Activated CD8-positive, alpha-beta T cell treated with anti-CD3 and anti-CD28 coated beads for 36 hours (primary cell): Measurements from ENCODE around the gene DNAJB12. TPM values are rescaled to one million over a fixed set of nuclear protein-coding genes. Genes with fewer than 3 reads are reported as not detected.
A peak's percentile ranks its signal among the peaks of the same experiment; 100 is the strongest.

ENCODE experiments used
- ATAC-seq: fragments of 200-7000 bp; cut with Tn5 transposase; one replicate; pipeline ENCODE4 v1.10.0; 2021; ENCODE audit warnings: mild to moderate bottlenecking, moderate library complexity
- CTCF ChIA-PET: fragments of 350-600 bp; sonication (Branson Sonifier 250); formaldehyde crosslinking; loops from one replicate; lab custom pipeline; 2021; ENCODE audit warnings: antibody characterized with exemption; lab: Charles Lee
- POLR2A ChIA-PET: fragments of 350-600 bp; sonication (Branson Sonifier 250); formaldehyde crosslinking; loops from one replicate; lab custom pipeline; 2021; ENCODE audit warnings: antibody characterized with exemption; lab: Charles Lee
- DNase-seq: peaks from one replicate; pipeline ENCODE4 v3.0.0-alpha.2; 2020
- H3K27ac Mint-ChIP-seq: one replicate; pipeline ENCODE4 v1.8.0; 2021; ENCODE audit warnings: mild to moderate bottlenecking, mixed read lengths
- H3K27me3 Mint-ChIP-seq: one replicate; pipeline ENCODE4 v1.8.0; 2021; ENCODE audit warnings: mixed read lengths
- H3K36me3 Mint-ChIP-seq: one replicate; pipeline ENCODE4 v1.8.0; 2021; ENCODE audit warnings: low read depth, mixed read lengths
- H3K4me1 Mint-ChIP-seq: one replicate; pipeline ENCODE4 v1.8.0; 2021; ENCODE audit warnings: low read depth, mixed read lengths
- H3K4me3 Mint-ChIP-seq: one replicate; pipeline ENCODE4 v1.8.0; 2021; ENCODE audit warnings: mild to moderate bottlenecking, moderate library complexity, mixed read lengths
- H3K9me3 Mint-ChIP-seq: one replicate; pipeline ENCODE4 v1.8.0; 2021; ENCODE audit warnings: mixed read lengths
- intact Hi-C: fragments of 100-400 bp; cut with micrococcal nuclease; formaldehyde crosslinking; loops from one replicate; pipeline ENCODE4 v1.10.0; 2022
- total RNA-seq, 2 experiments: library from RNA; stranded (reverse); gene quantifications; one replicate each; pipeline ENCODE4 v1.2.3, GENCODE V29; 2021
- TF ChIP-seq, protein P1 (sequence below): fragments of 200-600 bp; IDR thresholded peaks from one replicate; pipeline ENCODE4 v1.8.0; 2022; ENCODE audit warnings: antibody characterized with exemption, mild to moderate bottlenecking

The DNAJB12 gene
- total RNA-seq, 2 experiments from 2014 or later: 17.1 to 17.5 TPM

DNA sequence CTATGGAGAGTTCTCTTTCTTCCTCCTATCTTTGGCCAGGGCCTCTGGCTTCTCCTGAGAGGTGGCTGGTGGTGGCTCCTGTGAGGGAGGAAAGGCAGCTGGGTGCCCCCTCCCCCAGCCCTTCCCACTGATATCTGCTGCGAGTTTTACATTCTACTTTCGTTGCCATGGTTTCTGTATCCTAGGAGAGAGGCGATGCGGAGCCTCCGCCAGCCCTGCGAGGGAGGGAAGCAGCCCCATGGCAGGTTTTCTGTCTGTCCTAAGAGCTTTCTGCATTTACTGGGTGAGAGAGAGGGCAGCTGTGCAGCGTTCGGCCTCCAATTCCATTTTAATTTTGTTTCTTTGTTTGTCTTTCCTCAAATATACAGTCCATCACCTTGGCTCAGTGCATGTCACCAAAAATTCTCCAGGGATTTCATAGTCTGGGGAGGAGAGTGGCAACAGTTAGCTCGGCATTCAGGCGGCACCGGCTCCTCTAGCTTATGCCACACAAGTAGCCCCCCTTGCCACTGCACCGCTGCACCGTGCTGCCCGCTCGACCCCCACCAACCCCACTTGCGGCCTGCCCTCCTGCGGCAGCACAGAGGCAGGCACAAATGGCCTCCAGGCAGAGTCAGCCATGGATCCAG lies 20.4 kb downstream of the DNAJB12 start:
- intact Hi-C loops: loop anchor here (2.0 to 10.0 kb wide), 4 partner anchors 42 to 250 kb away; partner anchors contain the start of genes ANAPC16, ASCC1, DDIT4 and SPOCK2
- Mint-ChIP-seq H3K4me3 (peak overlapping the region; percentile 57), H3K27ac (peak overlapping the region; percentile 84), H3K9me3 (no peaks in the 10 kb centered on the region), H3K36me3 (peaks cover 40% of the 10 kb centered on the region), H3K4me1 (peaks cover 80% of the 10 kb centered on the region), H3K27me3 (no peaks in the 10 kb centered on the region)
- DNase-seq (peak; percentile 42), ATAC-seq (peak; percentile 0)
- CTCF ChIA-PET: interaction anchor here (0.7 to 10.9 kb wide), 15 partner anchors 10 to 286 kb away, joined by 3 to 164 read pairs (median 6); partner anchors contain the start of gene DDIT4
- TF ChIP-seq, protein P1, sequence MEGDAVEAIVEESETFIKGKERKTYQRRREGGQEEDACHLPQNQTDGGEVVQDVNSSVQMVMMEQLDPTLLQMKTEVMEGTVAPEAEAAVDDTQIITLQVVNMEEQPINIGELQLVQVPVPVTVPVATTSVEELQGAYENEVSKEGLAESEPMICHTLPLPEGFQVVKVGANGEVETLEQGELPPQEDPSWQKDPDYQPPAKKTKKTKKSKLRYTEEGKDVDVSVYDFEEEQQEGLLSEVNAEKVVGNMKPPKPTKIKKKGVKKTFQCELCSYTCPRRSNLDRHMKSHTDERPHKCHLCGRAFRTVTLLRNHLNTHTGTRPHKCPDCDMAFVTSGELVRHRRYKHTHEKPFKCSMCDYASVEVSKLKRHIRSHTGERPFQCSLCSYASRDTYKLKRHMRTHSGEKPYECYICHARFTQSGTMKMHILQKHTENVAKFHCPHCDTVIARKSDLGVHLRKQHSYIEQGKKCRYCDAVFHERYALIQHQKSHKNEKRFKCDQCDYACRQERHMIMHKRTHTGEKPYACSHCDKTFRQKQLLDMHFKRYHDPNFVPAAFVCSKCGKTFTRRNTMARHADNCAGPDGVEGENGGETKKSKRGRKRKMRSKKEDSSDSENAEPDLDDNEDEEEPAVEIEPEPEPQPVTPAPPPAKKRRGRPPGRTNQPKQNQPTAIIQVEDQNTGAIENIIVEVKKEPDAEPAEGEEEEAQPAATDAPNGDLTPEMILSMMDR: no peak
- POLR2A ChIA-PET: interaction anchor here (0.7 to 28.1 kb wide), 8 partner anchors 14 to 118 kb away, joined by 3 to 796 read pairs (median 27); partner anchors contain the start of genes ANAPC16, ASCC1, DDIT4 and DNAJB12

DNA sequence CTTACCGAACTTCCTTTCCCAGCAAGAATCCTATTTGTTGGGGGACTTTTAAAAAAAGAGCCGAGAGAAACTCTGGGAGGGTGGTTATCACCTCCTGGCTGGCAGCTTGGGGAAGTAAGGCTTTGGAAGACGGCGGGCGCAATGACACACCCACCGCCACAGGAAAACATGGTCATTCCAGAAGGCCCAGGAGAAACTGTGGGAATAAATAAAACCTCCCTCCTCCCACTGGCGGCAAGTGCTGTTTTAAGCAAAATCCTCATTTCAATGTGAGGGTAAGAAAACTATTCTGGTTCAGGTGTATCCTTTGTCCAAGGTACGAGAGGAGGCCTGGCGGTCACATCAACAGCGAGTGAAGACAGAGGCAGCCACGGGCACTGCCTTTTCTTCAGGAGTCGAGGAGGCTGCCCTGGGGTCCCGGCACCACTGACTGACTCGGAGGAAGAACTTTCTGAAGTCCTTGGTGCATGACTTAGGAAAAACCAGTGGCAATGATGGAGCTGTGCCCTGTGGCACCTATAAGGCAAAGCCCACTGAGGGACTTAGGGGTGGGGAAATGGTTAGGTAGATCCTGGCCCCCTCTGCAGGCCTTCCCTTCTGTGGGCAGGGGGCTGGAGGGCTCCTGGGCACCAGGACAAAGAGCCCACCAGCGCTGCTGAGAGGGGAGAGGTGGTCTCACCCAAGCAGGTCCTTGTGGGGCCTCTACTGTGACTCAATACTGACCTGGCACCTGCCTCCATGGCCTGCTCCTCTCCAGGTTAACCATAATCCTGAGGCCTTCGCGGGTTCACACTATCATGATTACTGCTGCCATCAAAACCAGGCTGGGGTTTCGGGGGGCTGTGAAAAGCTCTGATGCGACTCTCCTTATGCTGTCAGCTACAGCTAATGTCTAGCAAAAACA lies 21.4 kb downstream of the DNAJB12 start:
- ChIA-PET POLR2A (interaction anchor here (0.9 to 28.1 kb wide), 11 partner anchors 13 to 360 kb away, joined by 3 to 796 read pairs (median 5); partner anchors contain the start of genes ANAPC16, ASCC1 and DDIT4), CTCF (interaction anchor here (0.6 to 10.9 kb wide), 12 partner anchors 16 to 285 kb away, joined by 3 to 164 read pairs (median 4); partner anchors contain the start of genes ASCC1 and DDIT4)
- intact Hi-C loops: loop anchor here (2.0 to 10.0 kb wide), 4 partner anchors 41 to 249 kb away; partner anchors contain the start of genes ANAPC16, ASCC1, DDIT4 and SPOCK2
- DNase-seq (peak; percentile 85), ATAC-seq (no peak)
- no peaks in the 10 kb centered on the region for H3K9me3 Mint-ChIP-seq
- peaks cover 39% of the 10 kb centered on the region for H3K36me3 Mint-ChIP-seq
- TF ChIP-seq, protein P1: no peak
- H3K27me3 Mint-ChIP-seq: no peaks in the 10 kb centered on the region
- H3K27ac Mint-ChIP-seq: peak overlapping the region; percentile 84
- H3K4me3 Mint-ChIP-seq: peak overlapping the region; percentile 89
- peaks cover 86% of the 10 kb centered on the region for H3K4me1 Mint-ChIP-seq

DNA sequence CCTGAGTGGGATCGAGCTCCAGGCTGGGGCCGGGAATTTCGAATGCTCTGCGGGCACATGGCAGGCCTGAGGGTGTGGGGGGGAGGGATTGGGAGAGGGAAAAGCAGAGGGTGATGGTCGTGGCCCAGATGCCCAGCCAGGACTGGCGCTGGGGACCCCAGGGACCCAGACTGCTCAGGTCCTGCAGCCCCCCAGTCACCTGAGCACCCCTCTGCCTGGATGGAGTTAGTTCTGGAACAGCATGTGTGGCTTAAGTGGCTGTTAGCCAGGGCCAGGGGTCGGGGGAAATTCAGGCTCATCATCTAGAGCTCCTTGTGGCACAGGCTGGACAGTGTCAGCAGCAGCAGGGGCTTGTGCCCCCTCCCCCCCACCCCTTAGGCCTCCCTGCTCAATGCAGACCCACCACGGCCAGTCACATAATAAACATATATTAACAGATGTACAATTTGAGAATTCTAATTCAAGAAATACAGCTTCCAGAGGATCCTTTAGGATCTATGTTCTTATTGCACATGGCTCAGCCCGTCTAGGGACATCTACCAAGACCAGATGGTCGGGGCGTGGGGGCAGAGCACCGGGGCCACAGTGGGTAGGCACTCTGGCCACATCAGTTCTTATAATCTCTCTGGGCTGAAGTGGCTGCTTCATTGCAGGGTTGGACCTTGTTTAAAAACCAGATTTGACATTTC lies 22.2 kb downstream of the DNAJB12 start:
- Mint-ChIP-seq H3K27me3 (no peaks in the 10 kb centered on the region), H3K9me3 (no peaks in the 10 kb centered on the region), H3K27ac (peak overlapping the region; percentile 84), H3K36me3 (peaks cover 40% of the 10 kb centered on the region), H3K4me3 (peak overlapping the region; percentile 89), H3K4me1 (peaks cover 93% of the 10 kb centered on the region)
- TF ChIP-seq, protein P1: no peak
- no peak for ATAC-seq
- intact Hi-C loops: loop anchor here (5.0 to 10.0 kb wide), 3 partner anchors 40 to 248 kb away; partner anchors contain the start of genes ANAPC16, ASCC1 and SPOCK2
- DNase-seq: peak; percentile 32
- POLR2A ChIA-PET: interaction anchor here (0.6 to 28.1 kb wide), 12 partner anchors 12 to 360 kb away, joined by 3 to 796 read pairs (median 4); partner anchors contain the start of genes DDIT4 and SPOCK2
- CTCF ChIA-PET: interaction anchor here (0.7 to 4.1 kb wide), 21 partner anchors 7 to 284 kb away, joined by 3 to 33 read pairs (median 4); partner anchors contain the start of gene DDIT4

DNA sequence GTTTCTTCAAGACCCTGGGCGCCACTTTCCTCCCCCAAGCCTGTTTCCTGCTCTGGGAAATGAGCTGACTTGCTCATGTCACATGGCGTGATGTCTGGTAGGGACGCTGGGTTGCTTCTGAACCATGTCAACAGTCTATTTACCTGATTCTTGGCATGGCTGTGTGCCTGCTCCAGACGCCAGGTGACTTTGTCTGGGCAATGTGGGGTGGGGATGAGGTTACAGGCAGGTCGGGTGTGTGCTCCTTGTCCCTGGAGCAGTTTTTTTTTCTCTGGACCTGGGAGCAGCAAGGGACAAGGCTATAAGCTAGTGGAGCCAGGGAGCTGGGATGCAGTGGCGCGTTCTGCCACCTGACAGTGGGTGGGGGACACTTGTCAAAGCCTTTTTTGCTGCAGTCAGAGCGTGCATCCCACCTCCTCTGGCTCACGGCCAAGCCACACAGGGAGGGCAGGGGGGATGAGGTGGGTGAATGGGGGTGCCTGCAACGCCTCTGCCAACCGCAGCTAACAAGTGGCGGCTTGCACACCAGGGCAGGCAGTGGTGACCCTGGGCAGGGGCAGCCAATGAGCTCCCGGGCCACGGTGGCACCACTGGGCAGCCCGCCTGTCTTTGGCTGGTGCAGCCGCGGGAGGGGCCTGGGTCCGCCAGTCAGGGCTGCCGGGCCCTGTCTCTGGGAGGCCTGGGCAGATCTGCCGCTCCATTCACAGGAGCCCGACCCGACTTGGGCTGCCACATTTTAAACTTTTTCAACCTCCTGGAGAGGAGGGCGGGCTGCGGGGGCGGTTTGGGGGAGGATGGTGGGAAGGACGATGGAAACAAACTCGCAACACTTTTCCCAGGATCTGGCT lies 22.9 kb downstream of the DNAJB12 start:
- ChIA-PET POLR2A (interaction anchor here (0.6 to 28.1 kb wide), 10 partner anchors 11 to 361 kb away, joined by 3 to 796 read pairs (median 4); partner anchors contain the start of genes DDIT4 and SPOCK2), CTCF (interaction anchor here (0.7 to 4.1 kb wide), 26 partner anchors 8 to 283 kb away, joined by 3 to 33 read pairs (median 4); partner anchors contain the start of gene DDIT4)
- peak overlapping the region; percentile 89 for H3K4me3 Mint-ChIP-seq
- H3K36me3 Mint-ChIP-seq: peaks cover 38% of the 10 kb centered on the region
- peaks cover under 1% of the 10 kb centered on the region for H3K27me3 Mint-ChIP-seq
- H3K9me3 Mint-ChIP-seq: peaks cover under 1% of the 10 kb centered on the region
- ATAC-seq (peak; percentile 70), DNase-seq (peak; percentile 98)
- TF ChIP-seq, protein P1: no peak
- intact Hi-C loops: loop anchor here (5.0 to 10.0 kb wide), 3 partner anchors 39 to 247 kb away; partner anchors contain the start of genes ANAPC16, ASCC1 and SPOCK2
- H3K4me1 Mint-ChIP-seq: peaks cover 88% of the 10 kb centered on the region
- peak overlapping the region; percentile 97 for H3K27ac Mint-ChIP-seq
